HEK293T (cell line): Measurements from ENCODE around the gene RHOU.

Experiments
- BHLHE40 ChIP-seq: fragments of 450-650 bp; IDR thresholded peaks from 2 replicates; pipeline ENCODE4 v1.6.1; 2016; ENCODE audit warnings: mild to moderate bottlenecking, moderate library complexity, borderline replicate concordance
- CTBP1 ChIP-seq: fragments of 450-650 bp; IDR thresholded peaks from 2 replicates; pipeline ENCODE4 v1.6.1; 2016; ENCODE audit warnings: borderline replicate concordance
- ELF4 ChIP-seq: fragments of 450-650 bp; IDR thresholded peaks from 2 replicates; pipeline ENCODE4 v1.6.1; 2017; ENCODE audit warnings: antibody characterized with exemption
- FOXA1 ChIP-seq: fragments of 450-650 bp; IDR thresholded peaks from 2 replicates; pipeline ENCODE4 v1.6.1; 2016; ENCODE audit warnings: mild to moderate bottlenecking
- FOXM1 ChIP-seq: fragments of 450-650 bp; IDR thresholded peaks from 2 replicates; pipeline ENCODE4 v1.6.1; 2017; ENCODE audit warnings: mild to moderate bottlenecking, borderline replicate concordance
- PKNOX1 ChIP-seq: fragments of 450-650 bp; IDR thresholded peaks from 2 replicates; pipeline ENCODE4 v1.6.1; 2016
- SP1 ChIP-seq: fragments of 450-650 bp; IDR thresholded peaks from 2 replicates; pipeline ENCODE4 v1.6.1; 2017
- SUZ12 ChIP-seq: fragments of 450-650 bp; IDR thresholded peaks from 2 replicates; pipeline ENCODE4 v1.6.1; 2016; ENCODE audit warnings: mild to moderate bottlenecking
- TARDBP ChIP-seq: fragments of 450-650 bp; IDR thresholded peaks from 2 replicates; pipeline ENCODE4 v1.6.1; 2016
- ZNF384 ChIP-seq: fragments of 450-650 bp; IDR thresholded peaks from 2 replicates; pipeline ENCODE4 v1.6.1; 2016

GRCh38 chr1:228783418-228784040 lies 48.2 kb downstream of the RHOU start:
- TF ChIP-seq SP1 = no peak
- no peak for TF ChIP-seq FOXM1
- TF ChIP-seq PKNOX1 = no peak
- no peak for TF ChIP-seq TARDBP
- no peak for TF ChIP-seq FOXA1
- no peak for TF ChIP-seq BHLHE40
- no peak for TF ChIP-seq SUZ12
- no peak for TF ChIP-seq CTBP1
- no peak for TF ChIP-seq ZNF384
- no peak for TF ChIP-seq ELF4
